Astrocyte (in vitro differentiated cells and primary cell): Measurements from ENCODE around the gene MRPL43.

ENCODE experiments used
- EZH2 ChIP-seq: IDR thresholded peaks from 2 replicates; pipeline ENCODE4 v1.6.1; 2012; ENCODE audit warnings: mild to moderate bottlenecking, low read length, inconsistent platforms; ENCODE audit not compliant: insufficient read depth
- TF ChIP-seq, protein P1 (sequence below): IDR thresholded peaks from 2 replicates; pipeline ENCODE4 v1.5.1; 2011; ENCODE audit warnings: low read depth, mild to moderate bottlenecking, inconsistent platforms, low read length, moderate library complexity; ENCODE audit not compliant: insufficient read depth

DNA sequence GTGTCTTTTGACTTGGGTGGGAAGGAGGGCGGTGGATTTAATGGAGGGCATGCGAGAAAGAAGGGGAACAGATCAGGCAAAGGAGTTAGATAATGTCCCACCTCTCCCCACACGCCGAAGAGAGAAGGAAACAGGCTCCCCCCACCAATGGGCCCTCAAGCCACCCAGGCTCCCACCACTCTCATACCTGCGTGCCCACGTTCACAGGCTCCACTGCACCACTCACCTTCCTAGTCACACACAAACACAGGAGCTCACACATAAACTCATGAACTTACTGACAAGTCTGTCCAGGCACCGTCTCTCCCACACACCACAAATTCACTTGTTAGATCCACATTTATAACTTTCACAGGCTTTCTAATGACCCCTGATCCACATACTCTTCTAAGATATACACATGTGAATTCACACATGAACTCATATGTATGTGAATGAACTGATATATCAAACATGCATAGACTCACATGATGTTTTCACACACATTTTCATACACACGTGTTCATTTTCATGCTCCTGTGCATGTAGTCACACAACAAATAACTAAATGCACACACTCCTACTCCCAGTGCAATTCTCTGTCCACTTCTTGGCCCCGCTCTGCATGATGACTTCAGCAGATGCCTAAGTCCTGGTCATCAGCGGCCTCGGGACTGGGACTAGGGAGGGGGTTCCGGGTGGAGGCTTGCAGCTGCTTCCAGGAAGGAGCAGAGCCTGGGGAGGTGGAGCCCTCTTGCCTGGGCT lies 13.8 kb upstream of the MRPL43 start:
- TF ChIP-seq, protein P1, sequence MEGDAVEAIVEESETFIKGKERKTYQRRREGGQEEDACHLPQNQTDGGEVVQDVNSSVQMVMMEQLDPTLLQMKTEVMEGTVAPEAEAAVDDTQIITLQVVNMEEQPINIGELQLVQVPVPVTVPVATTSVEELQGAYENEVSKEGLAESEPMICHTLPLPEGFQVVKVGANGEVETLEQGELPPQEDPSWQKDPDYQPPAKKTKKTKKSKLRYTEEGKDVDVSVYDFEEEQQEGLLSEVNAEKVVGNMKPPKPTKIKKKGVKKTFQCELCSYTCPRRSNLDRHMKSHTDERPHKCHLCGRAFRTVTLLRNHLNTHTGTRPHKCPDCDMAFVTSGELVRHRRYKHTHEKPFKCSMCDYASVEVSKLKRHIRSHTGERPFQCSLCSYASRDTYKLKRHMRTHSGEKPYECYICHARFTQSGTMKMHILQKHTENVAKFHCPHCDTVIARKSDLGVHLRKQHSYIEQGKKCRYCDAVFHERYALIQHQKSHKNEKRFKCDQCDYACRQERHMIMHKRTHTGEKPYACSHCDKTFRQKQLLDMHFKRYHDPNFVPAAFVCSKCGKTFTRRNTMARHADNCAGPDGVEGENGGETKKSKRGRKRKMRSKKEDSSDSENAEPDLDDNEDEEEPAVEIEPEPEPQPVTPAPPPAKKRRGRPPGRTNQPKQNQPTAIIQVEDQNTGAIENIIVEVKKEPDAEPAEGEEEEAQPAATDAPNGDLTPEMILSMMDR, result no peak
- no peak for TF ChIP-seq EZH2
